GM19468 (cell line): Measurements from ENCODE around the gene NECAB3.

Experiments
- ATAC-seq: cut with Tn5 transposase; IDR thresholded peaks from one replicate; pipeline ENCODE4 v1.9.1; 2021; ENCODE audit warnings: mild to moderate bottlenecking, moderate library complexity, moderate number of reproducible peaks; ENCODE audit not compliant: unreplicated experiment; ENCODE audit errors: extremely low read depth

Gene NECAB3

GRCh38 chr20:33681288-33681687 lies 7.1 kb upstream of the NECAB3 start:
- no peak for ATAC-seq

DNA sequence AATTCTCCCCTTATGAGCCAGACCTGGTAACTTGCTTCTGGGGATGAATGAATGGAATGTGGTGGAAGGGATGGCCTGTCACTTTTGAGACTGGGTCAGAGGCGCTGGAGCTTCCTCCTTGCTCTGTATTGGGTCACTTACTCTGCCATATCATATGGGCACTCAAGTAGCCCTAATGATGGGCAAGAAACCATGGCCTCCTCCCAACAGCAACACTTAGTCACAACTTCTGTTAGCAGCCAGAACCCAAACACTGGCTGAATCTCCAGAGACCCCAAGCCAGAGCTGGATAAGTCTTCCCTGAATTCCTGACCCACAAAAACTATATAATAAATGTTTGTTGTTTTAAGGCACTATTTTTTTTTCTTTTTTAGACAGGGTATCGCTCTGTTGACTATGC lies 6.5 kb upstream of the NECAB3 start:
- no peak for ATAC-seq

DNA sequence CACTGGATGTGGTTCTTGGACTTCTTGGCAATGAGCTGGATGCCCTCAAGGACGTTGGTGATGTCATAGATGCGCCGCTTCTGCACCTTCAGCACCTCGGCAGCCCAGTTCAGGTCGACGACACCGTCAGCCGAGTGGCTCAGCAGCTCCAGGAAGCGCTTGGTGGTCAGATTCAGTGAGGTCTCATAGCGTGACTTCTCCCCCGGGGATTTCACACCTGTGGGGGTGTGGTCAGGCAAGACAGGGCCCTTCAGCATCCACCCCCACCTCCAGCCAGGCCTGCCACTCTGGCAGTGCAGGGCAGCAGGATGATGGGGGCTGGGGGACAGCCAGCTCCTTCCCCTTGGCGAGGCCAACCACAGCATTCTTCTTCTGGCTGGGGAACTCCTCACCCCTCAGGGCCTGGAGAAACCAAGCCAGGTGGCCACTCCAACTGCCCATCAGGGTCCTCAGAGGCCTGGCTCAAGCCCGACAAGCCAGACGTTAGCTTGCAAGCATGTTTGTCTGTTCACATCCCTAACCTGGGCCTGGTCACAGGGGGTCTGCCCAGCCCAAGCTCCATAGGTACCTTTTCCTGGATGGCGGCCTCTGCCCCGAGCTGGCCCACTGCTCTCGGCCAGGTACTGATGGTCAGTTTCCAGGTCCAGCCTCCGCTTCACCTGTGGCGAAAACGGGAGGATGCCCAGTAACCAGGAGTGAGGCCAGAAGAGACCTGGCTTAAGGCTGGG lies 5.7 kb upstream of the NECAB3 start:
- ATAC-seq: no peak

DNA sequence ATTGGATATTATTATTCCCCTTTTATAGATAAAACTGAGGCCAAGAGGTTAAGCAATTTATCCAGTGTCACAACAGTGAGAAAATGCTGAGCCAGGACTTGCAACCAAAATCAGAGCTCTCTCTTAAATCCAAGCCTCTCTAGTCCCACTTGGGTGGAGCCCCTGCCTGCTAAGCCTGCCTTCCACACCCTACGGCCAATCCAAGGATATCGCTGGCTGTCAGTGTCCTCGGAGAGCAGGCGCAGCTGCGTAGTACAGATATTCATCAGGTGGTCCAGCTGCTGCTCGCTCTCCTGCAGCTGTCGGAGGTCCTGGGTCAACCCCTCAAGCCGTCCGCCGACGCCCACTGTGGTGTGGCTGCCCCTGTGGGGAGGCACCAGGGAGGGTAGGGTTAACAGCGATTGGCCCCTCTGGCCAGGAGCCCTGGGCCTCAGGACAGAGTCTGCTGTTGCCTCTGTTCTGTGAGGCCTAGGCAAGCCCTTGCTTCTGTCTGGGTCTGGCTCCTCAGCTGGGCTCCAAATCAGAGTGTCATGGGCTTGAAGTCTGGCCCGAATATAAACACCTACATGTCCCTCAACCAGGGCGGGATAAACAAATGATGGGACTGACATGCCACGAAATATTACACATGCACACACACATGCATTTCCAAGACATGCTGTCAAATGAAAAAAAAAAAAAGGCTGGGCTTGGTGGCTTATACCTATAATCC lies 3.9 kb upstream of the NECAB3 start:
- ATAC-seq: no peak

DNA sequence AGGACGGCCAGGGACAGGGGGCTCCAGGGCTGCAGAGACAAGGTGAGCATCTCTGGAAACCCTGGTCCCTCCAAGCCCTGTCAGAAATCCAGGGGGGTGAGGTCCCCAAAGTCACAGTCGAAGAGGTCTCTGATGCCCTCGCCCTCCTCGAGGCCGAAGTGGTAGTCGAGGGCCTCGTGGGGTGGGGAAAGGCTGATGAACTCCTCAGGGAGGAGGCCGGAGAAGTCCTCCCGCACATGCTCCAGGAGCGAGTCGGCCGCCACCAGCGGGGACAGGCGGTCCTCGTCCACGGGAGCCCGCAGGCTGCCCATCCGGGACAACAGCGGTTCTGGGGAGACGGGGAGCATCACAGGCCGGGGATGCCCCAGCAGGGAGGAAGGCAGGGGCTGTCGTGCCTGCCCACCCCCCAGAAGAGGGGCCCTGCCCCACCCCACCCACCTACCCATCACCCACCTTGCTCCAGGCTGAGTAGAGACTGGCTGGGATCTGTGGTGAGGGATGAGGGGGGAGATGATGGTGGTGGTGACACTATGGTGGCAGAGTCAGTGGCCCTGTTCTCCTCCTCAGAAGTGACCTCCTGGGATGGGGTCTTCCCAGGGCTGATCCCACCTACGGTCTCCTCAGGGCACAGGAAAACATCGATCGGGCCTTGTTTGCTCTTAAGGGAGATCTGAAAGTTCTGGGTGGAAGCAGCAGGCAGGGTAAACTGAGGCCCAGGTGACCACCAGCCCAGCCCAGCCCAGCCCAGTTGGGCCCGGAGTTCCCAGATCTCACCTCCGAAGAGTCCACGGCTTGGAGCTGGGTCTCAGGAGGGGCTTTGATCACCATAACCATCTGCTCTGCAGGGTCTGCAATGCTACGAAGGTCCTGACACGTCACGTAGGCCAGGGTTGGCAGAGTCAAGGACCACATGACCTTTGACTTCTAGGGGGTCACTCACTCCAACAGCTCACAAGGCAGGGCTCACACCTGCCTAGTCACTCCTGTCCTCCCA lies 2.7 kb upstream of the NECAB3 start:
- no peak for ATAC-seq

- no peak for ATAC-seq
These were observed 1.9 kb upstream of the NECAB3 start for GRCh38 chr20:33676121-33676520.

DNA sequence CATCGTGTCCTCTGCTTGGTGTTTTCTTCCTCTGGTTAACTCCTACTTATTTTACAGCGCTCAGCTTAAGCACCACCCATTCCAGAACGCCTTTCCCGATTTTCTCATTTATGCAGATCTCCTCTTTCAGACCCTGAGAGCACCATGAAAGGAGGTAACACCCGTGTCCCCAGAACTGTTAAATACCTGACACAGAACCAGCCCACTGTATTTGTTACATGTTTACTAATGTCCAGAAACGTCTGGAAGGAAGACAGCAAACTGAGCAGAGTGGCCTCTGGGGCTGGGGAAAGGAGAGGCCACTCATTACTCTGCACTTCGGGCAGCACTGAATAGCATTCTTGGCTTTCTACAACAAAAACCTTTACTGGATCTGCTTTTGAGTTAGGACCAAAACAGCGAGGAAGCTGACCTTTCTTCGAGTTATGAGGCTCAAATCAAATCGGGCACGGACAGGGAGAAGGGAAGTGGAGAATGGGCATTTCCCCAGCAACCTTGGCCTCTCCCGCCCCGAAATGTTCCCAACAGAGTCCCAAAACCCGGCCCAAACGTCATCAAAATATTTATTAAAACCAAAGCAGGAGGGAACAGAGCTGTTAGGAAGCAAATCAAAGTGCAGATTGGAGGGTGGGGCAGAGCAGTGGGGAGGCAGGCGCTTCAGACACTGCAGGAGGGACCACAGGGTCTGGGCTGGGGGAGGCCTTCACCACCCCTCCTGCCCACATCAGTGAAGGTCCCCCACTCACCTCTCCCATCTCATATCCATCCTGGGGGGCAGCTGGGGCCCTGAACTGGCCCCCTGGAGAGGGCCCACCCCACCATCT lies 1.1 kb upstream of the NECAB3 start:
- ATAC-seq: no peak

GRCh38 chr20:33673410-33674293 lies 576 bp downstream of the NECAB3 start:
- ATAC-seq: no peak

- no peak for ATAC-seq
These were observed 1.2 kb downstream of the NECAB3 start for GRCh38 chr20:33673114-33673409.

- ATAC-seq: no peak
These were observed 1.7 kb downstream of the NECAB3 start for GRCh38 chr20:33672426-33673113.

- no peak for ATAC-seq
These were observed 2.5 kb downstream of the NECAB3 start for GRCh38 chr20:33671573-33672288.

DNA sequence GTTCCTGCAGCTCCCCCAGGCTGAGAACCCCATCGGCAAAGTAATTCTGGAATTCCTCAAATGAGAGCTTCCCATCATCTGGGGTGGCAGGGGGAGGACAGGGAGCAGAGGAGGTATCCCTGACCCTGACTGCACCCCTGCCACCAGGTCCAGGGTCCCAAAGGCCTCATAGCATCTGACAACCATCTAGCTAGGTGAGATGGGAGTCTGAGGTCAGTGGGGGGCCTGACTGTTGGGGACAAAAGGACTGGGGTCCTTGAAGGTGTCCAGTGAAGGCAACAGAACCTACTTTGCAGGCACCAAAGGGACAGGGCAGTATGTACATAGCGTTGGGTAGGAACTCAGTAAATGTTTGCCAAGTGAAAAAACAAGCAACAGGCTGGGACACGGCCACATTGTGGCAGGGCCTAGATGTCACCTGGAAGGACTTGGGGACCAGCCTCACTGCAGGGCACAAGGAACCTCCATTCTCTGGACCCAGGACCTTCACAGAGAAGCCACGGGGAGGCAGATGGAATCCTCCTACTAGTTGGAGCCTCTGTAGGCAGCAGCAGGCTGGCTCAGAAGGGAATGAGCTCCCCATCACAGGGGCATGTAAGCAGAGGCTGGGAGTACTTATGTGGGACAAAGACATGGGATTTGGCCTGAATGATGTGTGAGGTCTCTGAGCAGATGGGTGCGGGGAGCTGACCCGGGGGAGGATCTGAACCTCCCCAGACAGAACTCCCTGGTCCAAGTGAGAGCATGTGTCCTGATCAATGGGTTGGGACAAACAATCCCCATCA lies 3.3 kb downstream of the NECAB3 start:
- no peak for ATAC-seq

GRCh38 chr20:33669873-33670640 lies 4.2 kb downstream of the NECAB3 start:
- no peak for ATAC-seq

- no peak for ATAC-seq
These were observed 5.0 kb downstream of the NECAB3 start for GRCh38 chr20:33669224-33669623.

DNA sequence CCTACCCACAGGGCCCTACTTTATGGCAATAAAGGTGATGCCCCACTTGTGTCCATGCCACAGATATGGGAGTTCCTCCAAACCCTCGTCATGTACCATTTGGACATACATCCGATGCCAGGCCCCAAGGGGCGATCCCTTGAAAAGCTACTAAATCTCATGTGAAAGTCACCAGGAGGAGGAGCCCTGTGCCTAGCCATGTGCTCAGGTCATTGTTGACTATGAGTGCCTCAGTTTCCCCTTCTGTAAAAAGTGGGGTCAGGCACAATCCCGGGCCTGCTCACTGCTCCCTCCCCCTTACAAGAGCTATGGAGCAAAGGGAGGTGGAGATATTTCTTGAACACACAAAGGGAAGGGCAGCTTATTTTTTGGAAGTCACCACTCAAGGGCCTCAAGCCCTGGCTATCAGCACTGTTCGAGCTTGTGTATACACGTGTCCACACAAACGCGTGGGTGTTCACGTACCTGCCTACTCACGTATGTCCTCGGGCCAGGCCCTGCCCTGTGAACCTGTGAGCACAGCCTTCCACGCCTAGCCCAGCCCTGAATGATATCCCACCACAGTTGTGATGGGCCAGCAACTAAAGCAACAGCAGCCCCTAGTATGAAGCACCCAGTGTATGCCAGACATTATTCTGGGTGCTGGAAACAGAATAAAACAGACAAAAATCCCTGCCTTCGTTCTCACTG lies 5.6 kb downstream of the NECAB3 start:
- ATAC-seq: no peak
